Activated CD8-positive, alpha-beta memory T cell treated with anti-CD3 and anti-CD28 coated beads, Interleukin-2, amount 50 U/mL, for 4 hours (primary cell): ENCODE results near the gene LHFPL3.
"Not testable (repeated sequence)": the region's sequence is repeated elsewhere in the genome, so short reads cannot be mapped to it uniquely, and the experiment has no call there.

ENCODE experiments used
- DNase-seq: peaks from one replicate; pipeline ENCODE4 v3.0.0-alpha.2; 2020

Gene LHFPL3

DNA sequence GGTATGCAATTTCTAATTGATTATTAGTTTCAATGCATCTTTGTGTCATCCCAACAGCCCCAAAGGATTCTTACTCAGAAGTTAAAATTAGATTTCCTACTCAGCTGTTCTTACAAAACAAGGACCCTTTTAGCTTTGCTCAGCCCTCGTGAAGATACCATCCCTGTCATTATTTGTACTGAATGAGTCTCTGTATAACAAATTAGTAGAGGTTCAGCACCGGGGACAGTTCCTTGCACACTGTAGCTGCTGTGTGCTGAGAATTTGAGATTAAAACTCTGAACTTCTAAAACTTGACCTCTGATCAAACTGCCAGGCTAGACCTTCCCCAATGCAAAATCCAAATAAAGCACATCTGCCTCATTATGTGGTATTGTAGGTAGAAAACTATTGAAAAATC lies 299.1 kb downstream of the LHFPL3 start:
- no peak for DNase-seq

DNA sequence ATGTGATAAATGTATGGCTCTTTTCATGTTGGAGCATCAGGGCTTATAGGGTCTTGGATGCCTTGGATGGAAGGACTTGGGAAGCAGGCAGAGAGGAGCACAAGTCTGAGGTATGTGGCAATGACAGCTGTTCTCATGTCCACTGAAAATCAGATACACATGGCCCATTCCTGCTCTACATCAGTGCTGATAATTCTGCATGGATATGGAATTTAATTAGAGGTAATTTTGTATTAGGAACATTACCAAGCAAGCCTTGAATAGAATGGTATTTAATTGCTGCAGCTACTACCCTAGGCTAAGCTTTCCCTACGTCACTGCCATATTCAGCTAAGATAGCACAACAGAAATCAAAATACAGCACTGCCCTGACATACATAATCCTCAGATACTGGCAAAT lies 299.6 kb downstream of the LHFPL3 start:
- no peak for DNase-seq

DNA sequence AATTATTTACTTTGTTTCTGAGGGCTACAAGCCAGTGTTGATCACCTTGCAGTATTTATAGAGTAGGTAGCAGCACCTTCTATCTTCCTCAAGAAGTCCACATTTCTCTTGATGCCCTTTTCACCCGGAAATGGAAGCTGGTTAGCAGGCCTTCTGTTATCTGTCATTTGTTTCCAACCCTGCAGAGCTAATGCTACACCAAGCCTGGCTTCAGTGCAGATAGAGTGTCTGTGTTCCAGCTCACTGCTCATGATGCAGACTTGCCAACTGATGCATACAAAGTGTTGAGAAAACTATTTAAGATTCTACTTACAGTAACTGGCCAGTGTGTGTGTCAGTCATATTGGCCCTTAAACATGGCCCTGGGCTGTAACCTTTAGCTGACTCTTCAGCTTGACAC lies 301.0 kb downstream of the LHFPL3 start:
- DNase-seq = no peak

DNA sequence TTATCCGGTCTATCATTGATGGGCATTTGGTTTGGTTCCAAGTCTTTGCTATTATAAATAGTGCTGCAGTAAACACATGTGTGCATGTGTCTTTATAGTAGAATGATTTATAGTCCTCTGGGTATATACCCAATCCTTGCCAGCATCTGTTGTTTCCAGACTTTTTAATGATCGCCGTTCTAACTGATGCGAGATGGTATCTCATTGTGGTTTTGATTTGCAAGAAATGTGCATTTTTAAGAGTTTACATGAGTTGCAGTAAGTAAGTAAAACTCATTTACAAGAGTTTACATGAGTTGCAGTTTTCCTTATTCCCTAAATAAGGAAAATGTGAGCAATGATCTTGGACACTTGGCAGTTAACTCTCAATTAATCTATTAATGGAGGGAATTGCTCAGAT lies 312.1 kb downstream of the LHFPL3 start:
- DNase-seq = no peak

DNA sequence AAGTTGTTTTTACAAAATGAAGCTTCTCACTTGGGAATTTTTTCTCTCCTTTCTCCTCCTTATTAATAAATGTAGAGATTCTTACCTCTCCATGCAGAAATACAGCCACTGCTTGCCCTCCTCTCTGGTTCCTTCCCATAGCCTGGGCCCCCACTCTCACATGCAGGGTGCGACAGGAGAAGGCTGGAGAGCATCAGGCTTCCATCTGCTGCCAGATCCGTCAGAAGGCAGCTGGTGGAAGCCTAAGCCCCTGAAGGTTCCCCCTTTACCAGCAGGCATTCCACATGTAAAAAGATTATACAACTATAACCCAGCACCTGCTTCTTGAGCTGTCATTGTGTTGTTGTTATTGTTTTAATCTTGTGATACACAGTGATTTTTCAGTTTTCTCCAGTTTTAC lies 314.2 kb downstream of the LHFPL3 start:
- DNase-seq = no peak

DNA sequence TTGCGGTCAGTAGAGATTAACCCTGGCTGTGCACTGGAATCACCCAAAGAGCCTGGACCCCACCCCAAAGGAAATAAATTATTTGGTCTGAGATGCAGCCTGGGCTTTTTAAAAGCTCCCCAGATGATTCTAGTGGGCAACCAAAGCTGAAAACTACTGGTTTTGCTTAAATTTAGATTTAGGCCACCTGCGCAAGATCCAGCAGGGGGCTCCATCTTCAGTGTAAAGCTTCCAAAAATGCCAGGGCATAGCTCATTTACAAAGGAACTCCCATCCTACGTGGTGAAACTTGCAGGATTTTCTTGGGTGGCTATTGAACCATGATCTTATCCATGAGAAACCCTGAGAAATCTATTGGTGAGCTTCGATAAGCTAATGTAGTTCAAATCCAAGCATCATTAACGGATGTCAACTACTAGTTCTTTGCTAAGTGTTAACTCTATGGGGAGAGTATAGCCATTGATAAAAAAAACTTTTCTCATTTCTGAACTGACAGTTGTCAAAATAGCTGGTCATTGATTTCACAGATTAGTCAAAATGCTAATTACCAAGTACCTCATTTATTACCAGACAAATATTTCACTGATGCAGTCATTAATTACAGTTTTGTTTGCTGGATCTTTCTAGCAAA lies 315.3 kb downstream of the LHFPL3 start:
- no peak for DNase-seq

DNA sequence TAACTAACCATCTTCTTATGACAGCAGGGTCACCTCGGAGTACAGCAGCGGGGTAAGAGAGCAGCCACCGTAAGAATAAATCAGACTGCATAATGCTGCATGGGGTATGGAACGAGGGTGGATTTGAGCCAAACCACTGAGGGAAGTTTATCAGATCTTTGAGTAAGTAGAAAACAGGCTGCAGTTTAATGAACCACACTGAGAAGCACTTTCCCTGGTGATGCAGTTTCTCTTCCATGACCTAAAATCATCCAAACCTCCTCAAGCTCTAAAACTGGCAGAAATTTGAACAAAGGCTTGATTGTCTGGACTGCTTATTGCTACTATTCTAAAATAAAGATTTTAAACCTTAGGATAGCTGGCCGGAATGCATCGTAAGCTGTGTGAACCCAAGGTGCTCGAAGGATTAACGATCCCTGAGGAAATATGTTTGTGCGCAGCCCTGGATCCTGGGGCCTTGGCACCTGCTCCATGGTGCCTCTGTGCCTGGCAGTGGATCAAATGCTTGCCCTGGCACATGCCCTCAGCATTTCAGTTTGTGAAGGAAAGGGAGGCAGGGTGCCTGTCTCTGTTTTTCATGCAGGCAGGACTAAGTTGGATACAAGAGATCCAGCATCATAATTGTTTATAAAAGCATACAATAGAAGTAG lies 322.7 kb downstream of the LHFPL3 start:
- DNase-seq = no peak

DNA sequence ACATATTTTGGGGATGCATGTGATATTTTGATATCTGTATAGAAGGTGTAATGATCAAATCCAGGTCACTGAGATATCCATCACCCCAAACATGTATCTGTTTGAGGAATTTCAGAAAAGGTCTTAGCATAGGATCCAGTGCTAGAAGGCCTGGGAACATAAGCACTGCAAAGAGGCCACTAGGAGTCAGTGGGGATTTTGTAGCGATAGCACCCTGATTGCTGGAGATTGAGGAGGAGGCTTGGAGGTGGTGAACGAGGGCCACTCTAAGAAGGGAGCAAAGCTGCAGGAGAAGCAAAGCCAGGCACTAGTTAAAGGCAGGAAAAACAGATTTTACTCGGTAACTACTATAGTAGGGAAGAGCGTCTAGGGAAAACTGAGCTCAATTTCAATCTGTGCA lies 324.0 kb downstream of the LHFPL3 start:
- no peak for DNase-seq

DNA sequence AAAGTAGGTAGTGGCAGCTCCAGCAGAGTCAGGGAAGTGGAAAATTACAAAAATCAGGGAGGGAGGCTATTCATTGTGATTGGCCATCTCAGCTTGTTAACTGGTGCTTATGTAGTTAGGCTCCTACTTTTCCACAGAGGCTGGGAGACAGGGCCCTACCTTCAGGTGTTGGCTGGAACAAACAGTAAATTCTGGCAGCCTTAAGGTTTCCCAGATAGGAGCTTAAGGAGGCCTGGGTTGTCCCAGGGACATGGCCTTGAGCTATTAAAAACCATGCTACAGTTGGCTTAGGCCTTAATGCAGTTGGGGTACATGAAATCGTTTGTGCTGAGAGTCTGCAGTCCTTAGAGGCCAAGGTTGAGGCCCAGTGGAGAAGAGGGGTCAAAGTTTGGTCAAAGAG lies 324.5 kb downstream of the LHFPL3 start:
- DNase-seq = no peak

DNA sequence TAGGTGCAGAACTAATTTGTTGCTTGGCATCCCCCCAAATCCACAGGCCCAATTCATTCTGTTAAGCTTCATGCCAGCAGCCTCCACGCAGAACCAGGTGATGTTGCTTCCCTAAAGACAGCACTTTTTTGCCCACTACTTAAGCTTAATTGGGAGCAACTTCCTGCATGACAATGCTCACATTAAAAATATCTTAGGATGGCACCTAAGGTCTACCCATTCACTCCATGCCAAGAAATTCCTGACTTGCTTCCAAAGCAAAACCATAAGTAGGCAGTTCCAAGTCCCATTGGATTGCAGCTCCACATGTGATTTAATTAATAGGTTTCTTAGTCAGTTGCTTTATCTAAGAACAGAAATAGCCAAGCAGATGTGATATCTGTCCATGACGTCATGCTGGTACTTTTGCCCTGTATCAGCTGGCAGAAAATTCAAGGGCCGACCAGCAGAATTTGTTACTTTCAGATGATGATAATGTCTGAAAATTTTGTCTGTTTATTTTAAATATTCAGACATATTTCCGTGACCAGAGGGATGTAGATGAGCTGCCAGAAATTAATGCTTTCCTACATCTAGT lies 325.5 kb downstream of the LHFPL3 start:
- DNase-seq = no peak

DNA sequence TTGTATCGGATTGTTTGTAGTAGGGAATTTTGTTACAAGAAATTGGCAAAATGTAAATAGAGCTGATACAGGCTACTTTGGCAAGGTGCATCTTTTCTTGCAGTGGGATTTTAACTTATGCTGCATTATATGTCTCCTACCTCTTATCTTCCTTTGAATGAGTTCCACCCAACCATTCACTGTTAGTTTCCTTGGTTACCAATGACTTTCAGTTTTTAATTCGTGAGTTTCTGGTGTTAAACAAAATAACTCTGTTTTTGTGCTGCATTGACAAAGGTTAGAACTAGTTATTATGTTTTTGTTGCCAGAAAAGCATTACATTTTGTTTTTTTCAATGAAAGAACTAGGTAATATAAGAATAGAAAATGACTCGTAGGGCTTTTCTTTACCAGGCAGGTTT lies 327.2 kb downstream of the LHFPL3 start:
- DNase-seq = no peak

DNA sequence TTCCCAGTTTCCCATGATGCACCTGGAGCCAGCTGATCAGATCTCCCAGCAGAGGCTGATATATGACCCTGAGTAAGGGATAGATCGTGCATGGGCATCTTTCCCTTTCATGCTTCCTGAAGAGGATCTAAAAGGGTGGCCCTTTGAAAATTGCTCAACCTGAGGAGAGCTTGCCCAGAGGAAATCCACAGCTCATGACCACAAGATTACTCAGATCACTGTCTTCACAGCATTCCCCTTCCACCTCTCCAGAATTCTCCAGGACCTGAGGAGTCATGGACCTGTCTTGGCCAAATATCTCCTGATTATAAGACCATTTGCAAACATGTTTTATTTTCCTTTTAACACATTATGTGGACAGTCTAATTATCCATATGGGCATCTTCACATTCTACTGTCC lies 328.1 kb downstream of the LHFPL3 start:
- DNase-seq = no peak

DNA sequence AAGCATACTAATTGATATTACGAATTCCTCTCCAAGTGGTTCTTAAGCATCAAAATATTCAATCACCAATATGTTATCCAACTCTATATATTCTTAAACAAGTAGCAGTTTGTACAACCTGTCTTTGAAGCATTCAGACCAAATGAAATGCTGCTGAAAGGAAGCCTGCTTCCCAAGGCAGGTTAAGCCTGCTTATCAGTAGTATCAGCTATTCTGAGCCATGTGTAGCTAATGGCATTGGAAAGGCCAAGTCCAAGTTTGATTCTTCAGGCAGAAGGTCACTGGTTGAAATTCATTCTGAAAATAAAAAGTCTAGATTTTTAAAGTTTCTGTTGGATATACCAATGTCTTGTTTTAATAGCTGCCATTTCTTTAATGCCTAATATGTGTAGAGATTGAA lies 328.7 kb downstream of the LHFPL3 start:
- no peak for DNase-seq

DNA sequence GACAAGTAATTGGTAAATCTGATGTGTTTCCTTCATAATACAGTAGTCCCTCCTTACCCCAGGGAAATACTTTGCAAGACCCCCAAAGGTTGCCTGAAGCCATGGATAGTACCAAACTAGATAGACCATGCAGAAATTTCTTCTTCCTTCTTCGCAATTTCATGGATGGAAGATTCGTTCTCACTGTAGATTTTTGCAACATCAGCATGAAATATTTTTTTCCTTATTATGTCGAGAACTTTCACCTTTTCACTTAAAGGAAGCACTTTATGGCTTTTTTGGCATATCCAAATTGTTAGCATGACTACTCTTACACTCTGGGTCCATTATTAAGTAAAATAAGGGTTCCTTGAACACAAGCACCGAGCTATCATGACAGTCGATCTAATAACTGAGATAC lies 333.2 kb downstream of the LHFPL3 start:
- no peak for DNase-seq

DNA sequence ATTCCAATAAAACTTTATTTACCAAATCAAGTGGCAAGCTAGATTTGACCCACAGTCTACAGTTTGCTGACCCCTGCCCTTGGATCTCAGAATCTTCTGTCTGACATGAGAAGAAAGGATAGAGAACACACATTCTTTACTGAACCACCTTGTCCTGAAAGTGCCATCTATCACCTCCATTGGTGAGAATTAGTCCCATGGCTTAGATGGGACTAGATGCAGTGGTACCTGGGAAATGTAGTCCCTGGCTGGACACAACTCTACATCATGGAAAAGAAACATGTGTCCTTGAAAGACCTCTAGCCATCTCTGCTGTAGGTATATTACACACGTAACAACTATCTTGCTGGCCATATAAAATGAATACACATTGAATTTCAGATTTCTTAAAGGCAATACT lies 336.2 kb downstream of the LHFPL3 start:
- no peak for DNase-seq

DNA sequence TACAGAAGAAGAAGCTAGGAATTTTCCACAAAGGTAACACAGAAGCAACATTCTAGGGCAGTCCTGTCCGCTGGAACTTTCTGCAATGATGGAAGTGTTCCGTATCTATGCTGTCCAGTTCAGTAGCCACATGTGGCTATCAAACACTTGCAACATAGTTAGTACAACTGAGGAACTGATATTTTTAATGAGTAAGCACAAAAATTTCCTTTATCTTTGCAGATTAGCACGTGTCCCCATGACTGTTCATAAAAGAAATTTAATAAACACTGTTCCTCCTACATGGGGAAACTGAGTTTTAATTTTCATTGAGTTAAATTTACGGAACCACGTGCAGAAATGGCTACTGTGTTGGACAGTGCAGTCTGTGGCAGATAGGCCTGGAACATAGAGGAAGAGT lies 349.2 kb downstream of the LHFPL3 start:
- DNase-seq = no peak

DNA sequence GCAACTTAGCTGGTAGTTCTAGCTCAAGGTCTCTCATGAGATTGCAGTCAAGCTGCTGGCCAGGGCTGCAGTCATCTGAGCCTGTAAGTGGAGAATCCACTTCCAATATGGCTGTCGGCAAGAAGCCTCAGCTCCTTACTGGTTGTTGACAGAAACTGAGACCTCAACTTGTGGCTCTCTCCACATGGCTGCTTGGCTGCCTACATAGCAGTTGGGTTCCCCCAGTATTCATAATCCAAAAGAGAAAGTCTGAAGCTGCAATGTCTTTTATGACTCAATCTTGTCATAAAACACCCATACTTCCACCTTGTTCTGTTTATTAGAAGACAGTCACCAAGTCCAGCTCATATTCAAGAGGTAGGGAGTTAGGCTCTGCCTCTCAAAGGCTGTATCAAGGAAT lies 350.7 kb downstream of the LHFPL3 start:
- DNase-seq = no peak

DNA sequence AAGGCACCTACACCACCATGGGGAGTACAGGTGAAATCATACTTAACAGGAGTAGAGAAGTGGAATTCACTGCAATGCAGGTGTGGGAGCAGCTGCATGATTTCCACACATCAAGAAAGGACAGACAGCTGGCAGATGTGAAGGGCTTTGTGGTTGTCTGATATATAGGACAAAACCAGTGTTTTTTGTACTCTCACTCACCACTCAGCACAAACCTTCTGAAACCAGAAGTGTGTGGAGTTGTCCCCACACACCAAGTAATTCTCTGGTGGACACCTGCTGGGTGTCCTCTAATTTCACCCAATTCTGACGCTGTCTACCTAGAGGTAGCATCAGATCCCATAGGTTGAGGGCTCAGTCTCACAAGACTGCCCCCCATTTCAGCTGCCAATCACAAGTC lies 357.9 kb downstream of the LHFPL3 start:
- no peak for DNase-seq

DNA sequence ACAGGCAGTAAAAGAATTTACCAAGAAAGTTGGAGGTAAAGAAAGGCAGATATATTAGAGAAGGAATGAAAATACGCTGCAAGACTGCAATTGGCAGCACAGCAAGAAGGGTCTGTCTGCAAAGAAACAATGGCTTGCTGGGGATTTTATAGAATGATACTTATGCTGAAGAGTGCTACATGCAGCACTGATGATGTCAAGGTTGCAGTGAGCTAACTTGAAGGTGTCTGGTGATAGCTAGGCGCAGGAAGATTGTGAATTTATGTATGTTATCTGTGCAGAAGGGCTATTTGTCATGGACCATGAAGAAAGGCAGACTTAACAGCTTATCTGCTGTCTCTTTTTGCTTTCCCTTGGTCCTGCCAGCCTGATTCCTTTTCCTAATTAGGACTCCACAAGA lies 366.3 kb downstream of the LHFPL3 start:
- DNase-seq = no peak

DNA sequence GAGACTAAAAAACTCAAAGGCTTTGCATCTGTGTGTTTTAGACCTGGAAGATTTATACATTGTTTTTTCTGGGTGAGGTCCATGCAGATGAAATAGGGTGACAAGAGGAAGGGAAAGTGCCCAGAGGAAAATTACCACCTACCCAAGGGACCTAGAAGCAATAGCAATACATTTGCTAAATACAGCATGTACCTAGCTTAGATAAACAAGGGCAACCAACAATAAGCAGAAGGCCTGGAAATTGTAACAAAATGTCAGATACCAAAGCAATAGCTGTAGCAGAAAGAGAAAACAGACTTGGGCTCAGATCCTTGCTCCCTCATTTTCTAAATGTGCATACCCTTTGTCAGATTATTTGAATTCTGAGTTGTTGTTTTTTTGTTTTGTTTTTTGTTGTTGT lies 367.2 kb downstream of the LHFPL3 start:
- no peak for DNase-seq

DNA sequence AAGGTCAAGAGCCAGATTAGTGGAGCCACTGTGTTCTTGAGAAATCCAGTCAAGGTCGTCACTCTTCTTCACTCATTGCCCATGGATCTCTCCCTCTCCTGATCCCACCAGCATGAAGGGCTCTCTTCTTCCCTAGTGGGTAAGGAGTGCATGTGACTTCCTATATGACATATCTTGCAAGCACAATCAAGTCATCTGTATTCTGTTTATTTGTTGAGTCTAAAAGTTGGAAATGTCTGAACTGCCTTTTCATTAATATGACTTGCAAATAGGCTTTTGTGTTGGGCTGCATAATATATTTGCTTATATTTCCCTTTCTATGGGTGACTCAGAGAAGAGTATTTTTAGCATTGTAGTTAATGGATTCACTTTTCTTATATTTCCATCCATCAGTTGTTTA lies 371.9 kb downstream of the LHFPL3 start:
- no peak for DNase-seq

DNA sequence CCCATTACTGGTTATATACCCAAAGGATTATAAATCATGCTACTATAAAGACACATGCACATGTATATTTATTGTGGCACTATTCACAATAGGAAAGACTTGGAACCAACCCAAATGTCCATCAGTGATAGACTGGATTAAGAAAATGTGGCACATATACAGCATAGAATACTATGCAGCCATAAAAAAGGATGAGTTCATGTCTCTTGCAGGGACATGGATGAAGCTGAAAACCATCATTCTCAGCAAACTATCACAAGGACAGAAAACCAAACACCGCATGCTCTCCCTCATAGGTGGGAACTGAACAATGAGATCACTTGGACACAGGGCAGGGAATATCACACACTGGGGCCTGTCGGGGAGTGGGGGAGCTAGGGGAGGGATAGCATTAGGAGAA lies 392.6 kb downstream of the LHFPL3 start:
- DNase-seq = not testable (repeated sequence)

DNA sequence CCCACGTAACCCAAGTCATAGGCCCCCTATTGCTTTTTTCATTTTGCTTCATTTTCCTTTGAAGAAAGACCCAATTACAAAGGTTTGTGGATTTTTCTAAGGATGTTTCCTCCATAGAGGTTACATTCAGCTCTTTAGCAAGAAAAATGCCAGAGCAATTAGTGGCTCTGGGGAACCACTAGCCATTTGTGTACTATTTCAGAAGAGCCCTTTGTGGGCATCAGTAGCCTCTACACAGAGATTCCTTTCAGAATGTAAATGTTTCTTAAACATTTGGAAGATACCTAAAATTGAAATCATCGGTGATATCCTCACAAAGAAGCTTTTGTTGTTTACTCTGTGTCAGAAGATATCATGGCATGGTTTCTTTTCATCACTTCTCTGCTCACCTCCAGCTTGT lies 394.6 kb downstream of the LHFPL3 start:
- no peak for DNase-seq

DNA sequence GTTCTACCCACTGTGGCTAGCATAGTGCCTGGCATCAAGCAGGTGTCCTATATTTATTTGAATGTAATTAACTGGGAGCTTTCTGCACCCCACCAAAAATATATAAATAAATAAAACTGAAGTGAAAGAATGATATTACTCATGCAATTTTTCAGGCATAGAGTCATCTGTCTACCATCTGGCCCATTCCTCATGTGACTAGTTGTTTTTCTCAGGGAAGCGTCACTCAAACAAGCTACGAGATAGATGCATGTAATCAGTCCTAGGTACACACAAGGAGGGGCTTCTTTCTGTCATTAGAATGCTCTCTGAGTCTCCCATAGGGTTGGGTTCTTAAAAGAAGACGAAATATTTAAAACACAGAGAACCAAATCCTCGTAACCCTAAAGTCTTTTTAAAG lies 430.1 kb downstream of the LHFPL3 start:
- no peak for DNase-seq

DNA sequence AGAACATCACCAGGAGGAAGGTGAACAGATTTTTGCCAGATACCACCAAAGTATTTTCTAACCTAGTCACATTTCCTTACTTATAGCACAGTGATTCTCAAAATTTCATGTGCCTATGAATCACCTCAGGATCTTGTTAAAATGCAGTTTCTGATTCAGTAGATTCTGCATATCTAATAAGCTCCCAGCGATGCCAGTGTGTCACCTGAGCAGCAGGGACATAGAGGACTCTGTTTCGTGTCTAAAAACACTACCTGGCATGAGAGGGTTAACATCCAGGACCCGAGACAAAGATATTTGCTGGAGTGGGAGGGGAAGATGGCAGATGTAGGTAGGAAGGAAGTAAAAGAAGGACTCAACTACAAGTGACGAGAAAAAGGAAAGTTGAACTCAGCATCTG lies 433.5 kb downstream of the LHFPL3 start:
- DNase-seq = no peak
